HG03060 (cell line): Measurements from ENCODE around the gene CCNI2.
A peak's percentile ranks its signal among the peaks of the same experiment; 100 is the strongest.

ENCODE experiments used
- ATAC-seq: cut with Tn5 transposase; IDR thresholded peaks from one replicate; pipeline ENCODE4 v1.9.1; 2021; ENCODE audit warnings: low read depth, moderate number of reproducible peaks; ENCODE audit not compliant: unreplicated experiment

Gene CCNI2, protein sequence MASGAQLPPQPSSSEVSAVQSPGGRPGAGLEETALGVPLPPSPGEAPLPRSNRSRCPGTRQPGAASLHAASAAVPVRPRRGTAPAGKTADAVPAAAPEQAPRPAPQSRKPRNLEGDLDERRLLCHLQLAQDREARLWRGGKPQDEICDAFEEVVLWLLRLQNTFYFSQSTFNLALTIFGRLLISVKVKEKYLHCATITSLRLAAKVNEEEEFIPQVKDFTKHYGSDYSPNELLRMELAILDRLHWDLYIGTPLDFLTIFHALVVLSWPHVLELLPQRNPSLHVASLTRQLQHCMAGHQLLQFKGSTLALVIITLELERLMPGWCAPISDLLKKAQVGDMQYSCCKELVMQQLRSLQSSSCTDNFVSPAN

DNA sequence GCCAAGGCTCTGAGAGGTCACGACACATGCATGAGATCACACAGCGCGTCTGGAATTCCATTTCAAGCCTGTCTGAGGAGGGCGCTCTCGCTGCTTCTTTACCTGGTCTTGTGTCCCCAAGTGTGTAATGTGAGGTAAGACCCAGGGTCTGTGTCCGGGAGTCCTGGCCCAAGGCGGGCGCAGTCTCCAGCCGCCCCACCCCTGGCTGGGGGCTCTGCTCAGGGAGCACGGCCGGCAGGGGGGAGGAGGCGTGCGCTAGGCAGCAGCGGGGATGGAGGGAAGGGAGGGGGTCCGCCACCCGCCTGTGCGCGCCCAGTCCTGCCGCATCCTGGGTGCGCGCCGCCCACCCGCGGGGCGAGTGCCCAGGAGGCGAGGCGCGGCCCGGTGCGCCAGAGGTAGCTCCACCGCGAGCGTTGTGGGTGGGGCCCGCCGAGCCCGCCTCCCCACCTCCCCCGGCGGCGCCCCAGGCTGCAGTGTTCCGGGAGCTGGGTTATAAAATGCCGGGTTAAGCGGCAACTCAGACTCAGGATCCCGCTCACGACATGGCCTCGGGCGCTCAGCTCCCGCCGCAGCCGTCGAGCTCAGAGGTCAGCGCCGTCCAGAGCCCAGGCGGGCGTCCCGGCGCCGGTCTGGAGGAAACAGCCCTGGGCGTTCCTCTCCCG lies at the start of gene CCNI2:
Gene CCNI2, plus strand, starts transcription at position 473 of the 662 bp plus-strand sequence. Its CDS starts 70 bp downstream, at position 543.
- no peak for ATAC-seq

DNA sequence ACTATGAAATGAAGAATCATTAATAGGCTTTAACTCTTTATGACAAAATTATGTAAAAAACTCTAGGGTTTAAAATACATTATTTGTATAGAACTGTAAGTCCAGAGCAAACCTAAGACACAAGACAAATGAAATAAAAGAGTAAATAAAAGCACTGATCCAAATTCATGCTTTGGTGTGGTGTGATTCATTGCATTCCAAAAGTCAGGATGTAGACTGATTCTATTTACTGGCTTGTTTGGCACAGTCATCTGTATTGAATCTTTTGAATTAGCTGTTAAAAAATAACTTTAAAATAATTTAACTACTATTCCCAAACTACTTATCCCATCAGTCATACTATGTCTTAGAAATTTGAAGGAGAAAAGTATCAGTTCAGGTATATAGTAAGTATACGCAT lies 42.4 kb upstream of the CCNI2 start:
- no peak for ATAC-seq

DNA sequence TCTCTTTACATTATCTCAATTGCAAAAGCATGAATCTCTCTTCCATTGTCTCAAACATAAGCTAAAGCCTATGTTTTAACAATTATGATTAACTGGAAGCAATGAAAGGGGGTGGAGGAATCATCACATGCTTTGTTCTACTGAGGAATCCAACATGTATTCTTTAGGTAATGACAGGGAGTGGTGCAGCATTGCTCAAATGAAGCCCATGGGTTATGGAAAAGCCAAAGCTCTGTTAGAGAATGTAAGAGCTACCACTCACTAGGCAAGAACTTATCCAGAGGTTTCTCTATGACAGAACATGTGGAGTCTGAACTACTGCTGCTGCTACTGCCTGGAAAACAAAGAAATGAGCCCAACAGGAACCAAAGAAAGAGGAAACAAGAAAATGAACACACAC lies 38.6 kb upstream of the CCNI2 start:
- no peak for ATAC-seq

DNA sequence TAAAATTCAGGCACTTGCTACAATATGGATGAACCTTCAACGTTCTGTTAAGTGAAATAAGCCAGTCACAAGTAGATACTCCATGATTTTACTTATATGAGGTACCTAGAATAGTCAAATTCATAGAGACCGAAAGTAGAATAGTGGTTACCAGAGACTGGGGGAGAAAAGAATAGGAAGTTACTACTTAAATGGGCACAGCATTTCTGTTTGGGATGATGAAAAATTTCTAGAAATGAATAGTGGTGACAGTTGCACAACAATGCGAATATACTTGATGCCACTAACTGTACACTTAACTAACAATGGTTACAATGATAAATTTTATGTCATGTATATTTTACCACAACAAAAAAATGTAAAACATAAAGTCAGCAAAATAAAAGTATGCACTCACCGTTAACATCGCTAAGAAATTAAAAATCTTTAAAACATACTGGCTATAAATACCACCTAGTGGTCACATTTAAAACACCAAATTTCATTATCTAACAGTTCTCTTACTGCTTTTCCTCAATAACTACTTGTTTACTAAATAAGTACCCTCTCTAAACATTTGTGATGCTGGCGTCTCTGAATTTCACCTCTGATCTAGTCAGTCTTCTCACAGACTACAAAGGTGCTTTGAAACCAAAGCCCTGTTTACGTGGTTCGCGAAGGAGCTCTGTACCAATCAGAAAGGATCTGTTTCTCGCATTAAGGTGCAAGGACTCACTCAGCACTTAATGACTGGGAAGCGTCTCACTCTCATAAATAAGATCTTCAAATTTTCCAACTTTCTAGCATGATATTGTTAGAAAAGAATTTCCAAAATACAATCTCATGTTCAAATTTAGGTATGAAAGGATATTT lies 32.5 kb upstream of the CCNI2 start:
- ATAC-seq: no peak

DNA sequence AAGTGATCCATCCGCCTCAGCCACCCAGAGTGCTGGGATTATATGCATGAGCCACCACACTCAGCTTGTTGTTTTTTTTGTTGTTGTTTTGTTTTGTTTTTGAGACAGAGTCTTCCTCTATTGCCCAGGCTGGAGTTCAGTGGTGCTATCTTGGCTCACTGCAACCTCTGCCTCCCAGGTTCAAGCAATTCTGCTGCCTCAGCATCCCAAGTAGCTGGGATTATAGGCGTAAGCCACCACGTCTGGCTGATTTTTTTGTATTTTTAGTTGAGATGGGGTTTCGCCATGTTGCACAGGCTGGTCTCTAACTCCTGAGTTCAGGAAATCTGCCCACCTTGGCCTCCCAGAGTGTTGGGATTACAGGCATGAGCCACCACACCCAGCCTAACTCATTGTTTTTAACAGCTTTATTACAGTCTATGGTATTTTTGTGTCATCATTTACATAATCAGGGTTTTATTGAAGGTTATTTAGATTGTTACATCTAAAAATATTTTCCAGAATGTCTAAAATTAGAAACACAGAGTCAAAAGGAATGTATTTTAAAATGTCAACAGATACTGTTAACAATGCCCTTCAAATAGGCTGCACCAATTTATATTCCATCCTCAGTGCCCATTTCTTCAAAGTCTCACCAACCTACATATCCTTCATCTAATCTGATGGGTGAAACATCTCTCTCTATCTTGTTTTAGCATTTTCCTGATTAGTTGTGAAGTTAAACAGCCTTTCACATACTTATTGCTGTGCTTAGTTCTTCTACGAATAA lies 28.5 kb upstream of the CCNI2 start:
- no peak for ATAC-seq

DNA sequence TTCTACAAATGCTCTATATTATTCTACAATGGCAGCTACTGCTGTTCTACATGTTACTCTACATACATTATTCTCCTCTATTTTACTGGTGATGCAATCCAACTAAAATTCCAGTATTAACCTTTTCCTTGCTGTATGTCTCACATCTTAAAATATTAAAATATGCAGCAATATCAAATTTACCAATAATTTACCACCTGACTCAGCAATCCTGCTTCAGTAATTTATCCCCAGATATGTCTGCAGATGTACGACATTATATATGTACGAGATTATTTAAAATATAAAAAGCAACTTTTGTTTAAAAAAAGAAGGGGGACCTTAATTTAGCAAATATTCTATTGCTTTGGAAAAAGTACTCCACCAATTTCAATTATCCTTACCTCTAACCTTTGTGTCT lies 21.5 kb upstream of the CCNI2 start:
- ATAC-seq: no peak

DNA sequence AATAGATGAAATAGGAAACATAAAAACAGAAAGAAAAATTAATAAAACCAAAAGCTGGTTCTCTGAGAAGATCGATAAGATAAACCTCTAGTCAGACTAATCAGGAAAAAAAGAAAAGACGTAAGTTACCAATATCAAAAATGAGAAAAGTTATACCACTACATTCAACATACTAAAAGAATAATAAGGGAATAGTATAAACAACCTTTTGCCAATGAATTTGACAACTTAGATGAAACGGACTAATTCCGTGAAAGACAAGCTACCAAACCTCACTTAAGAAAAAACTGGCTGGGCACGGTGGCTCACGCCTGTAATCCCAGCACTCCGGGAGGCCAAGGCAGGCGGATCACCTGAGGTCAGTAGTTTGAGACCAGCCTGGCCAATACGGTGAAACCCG lies 17.3 kb upstream of the CCNI2 start:
- no peak for ATAC-seq

DNA sequence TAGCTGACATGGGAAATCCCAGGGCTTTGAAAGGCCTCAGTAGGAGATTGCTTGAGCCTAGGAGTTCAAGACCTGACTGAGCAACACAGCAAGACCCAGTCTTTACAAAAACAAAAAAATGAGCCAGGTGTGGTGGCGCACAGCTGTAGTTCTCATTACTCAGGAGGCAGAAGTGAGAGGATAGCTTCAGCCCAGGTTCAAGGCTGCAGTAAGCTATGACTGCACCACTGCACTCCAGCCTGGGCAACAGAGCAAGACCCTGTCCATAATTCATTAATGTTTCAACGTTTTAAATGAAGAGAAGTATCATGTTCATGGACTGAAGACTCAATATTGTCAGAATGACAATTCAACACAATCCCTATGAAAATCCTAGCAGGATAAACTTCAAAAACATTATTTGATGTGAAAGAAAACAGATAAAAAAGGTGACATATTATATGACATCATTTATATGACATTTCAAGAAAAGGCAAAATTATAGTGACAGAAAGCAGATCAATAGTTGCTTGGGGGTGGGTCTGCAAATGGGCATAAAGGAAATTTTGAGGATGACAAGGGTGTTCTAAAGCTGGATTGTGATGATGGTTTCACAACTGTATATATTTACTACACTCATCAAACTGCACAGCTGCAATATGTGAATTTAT lies 13.6 kb upstream of the CCNI2 start:
- ATAC-seq: no peak

DNA sequence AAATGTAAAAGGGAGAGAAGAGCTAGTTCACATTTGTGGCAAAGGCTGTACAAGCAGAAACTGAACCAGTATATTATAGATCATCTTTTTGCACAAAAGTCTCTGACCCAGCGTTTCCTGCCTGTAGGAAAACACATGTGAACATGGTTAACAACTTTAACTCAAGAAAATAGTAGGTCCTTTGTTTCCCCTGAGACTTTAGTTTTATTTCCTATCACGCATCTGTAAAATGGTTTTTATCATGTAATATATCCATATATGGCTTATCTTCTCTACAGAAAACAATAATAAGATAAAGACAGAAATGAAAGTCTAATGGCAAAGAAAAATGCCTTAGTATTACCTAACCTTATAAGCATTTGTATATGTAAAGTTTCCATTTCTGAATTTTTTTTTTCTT lies 12.5 kb upstream of the CCNI2 start:
- ATAC-seq: no peak

DNA sequence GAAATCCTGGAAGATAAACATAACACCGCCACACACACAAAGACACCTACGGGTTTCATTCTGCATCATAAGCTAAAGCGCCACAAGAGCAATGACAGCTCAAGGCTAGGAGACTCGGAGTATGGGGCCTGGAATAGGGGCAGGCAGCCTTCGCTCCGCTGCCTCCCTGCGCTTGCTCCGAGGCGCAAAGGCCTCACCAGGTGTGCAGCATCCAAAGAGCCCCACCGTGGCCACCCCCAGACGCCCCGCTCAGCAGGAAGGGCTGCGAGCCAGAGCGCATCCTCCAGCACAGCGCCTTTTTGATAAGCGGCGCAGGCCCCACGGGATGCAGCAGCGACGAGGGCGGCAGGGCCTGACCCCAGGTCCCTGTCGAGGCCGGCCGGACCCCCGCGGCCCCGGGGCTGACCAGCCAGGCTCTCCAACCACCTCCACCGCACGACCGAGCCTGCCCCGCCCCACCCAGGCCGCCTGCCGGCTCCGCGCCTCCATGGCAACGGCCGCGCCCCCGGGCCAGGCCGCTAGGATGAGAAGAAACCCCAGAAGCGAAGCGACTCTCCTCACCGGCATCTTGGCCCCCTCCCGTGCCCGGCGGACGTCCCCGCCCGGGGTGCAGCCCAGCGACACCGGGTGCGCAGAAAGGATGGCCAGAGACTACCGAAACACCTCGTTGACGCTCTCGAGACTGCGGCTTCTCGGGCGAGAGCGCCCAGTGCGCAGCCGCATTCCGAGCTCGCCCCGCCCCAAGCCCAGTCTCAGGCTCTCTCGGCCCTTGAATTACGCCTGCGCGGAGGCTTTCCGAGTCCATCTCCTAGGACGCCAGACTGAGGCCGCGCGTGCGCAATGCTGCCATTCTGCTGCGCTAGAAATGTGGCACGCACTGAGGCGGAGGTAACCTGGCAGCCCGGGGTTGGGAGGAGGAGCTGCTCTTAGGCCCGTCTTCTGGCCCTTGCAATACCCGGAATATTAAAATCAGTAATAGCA lies 10.1 kb upstream of the CCNI2 start, which contains the start of gene KIF3A:
Gene KIF3A, minus strand, starts transcription at position 694 of the 981 bp plus-strand sequence. Its CDS starts 127 bp downstream, at position 567.
- peak; percentile 80 for ATAC-seq

DNA sequence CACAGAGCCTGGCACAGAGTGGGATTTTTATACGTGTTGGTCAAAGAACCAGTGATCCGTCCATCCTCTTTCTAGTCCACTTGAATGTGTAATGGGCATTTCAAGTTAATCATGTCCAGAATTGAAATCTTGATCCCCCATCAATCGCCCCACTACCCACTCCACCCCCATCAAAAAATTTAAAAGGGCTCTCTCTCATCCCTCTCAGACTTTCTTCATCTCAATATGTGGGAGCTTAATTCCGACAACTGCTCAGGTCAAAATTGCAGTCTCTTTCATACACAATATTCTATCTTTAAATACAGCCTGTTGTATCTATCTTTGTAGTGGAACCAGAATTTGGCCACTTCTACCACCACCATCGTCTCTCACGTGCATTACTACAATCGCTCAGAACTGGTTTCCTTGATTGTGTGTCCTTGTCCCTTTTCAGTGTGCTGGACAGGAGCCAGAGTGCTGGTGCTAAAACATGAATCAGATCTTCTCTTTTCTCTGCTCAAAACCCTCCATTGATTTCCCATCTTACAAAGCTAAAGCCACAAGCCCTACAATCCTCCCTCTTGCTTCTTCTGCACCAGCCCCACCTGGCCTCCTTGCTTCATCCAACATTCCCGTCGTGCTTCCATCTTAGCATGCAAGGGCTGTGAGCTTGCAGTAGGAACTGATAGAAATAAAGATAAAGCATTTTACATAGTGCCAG lies 9.1 kb upstream of the CCNI2 start:
- no peak for ATAC-seq

DNA sequence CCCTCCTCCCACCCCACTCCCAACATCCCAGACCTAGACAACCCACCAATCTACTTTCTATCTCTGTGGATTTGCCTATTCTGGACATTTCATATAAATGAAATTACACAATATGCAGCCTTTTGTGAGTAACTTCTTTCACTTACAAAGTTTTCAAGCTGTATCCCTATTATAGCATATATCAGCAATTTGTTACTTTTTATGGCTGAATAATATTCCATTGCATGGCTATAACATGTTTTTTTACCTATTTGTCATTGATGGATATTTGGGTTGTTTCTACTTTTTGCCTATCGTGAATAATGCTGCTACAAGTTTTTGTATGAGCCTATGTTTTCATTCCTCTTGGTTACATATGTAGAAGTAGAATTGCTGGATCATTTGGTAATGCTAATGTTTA lies 8.0 kb upstream of the CCNI2 start:
- no peak for ATAC-seq

DNA sequence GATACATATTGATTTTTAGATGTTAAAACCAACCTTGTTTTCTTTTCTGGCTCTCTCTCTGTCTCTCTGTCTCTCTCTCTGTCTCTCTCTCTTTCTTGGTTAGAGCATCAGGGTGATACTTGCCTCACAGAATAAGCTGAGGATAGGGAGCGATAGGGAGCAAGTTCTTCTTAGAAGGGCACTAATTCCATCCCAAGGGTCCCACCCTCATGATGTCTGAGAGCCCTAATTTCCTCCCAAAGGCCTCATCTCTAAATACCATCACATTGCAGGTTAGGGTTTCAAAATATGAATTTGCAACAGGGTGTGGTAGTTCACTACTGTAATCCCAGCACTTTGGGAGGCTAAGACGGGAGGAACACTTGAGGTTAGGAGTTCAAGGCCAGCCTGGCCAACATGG lies 5.1 kb upstream of the CCNI2 start:
- ATAC-seq: no peak

DNA sequence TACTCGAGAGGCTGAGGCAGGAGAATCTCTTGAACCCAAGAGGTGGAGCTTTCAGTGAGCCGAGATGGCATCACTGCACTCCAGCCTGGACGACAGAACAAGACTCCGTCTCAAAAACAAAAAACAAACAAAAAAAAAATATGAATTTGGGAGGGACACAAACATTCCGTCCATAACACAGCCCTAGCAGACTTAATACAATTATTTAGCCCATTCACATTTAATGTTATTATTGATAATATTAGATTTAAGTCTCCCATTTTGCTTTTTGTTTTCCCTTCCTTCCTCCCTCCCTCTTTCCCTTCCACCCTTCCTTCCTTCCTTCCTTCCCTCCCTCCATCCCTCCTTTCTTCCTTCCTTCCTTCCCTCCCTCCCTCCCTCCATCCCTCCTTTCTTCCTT lies 4.6 kb upstream of the CCNI2 start:
- ATAC-seq: no peak

DNA sequence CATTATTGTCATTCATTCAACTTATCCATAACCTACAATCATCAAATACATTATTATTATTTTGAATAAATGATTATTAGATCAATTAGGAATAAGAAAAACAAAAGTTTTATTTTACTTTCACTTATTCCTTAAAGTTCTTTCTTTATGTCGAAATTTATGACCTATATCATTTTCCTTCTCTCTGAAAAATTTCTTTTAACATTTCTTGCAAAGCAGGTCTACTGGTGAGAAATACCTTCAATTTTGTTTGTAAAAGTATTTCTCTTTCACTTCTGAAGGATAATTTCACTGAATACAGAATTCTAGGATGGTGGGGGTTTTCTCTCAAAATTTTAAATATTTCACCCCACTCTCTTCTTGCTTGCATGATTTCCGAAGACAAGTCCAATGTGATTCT lies 2.6 kb upstream of the CCNI2 start:
- ATAC-seq: no peak

DNA sequence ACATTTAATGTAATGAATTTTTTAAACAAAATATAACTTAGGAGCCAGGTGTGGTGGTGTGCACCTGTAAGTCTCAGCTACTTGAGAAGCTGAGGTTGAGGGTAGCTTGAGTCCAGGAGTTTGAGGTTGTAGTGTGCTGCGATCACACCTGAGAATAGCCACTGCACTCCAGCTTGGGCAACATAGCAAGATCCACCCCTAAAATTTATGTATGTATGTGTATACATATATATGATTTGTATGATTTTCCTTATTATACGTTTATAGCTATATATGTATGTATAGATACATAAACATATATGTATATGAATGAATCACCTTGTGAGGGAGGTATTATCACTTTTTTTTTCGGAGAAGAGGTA lies 653 bp upstream of the CCNI2 start:
- no peak for ATAC-seq

DNA sequence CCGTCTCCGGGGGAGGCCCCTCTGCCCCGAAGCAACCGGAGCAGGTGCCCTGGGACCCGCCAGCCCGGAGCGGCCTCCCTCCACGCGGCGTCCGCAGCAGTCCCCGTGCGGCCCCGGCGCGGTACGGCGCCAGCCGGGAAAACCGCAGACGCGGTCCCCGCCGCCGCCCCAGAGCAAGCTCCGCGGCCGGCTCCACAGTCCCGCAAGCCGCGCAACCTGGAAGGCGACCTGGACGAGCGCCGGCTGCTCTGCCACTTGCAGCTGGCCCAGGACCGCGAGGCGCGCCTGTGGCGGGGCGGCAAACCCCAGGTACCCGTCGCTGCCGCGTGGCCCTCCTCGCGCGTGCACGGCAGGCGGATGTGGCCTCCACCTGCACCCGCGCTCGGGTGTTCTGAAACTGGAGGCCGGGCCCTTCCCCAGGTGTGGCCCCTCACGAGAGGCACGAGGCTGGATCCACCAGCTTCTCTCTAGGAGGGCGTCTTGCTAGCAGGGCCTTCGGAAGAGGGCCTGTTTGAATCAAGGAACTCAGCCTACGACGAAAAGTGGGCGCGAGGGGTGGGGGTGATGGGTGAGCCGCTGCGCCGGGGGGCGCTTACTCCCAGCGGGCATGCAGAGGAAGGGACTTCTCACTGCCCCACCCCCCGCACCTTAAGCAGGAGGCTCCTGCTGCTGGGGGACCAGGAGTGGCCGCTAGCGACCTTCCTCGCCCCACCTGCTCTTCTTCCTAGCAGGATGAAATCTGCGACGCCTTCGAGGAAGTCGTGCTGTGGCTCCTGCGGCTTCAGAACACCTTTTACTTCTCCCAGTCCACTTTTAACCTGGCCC lies 602 bp downstream of the CCNI2 start:
- ATAC-seq: no peak
